Transverse colon (tissue), 4 donors: Measurements from ENCODE around the gene ROCK2. TPM values are rescaled to one million over a fixed set of nuclear protein-coding genes. Genes with fewer than 3 reads are reported as not detected.

Experiments used
- DNase-seq: peaks from one replicate; pipeline ENCODE4 v3.0.0-alpha.2; 2019
- H3K27ac ChIP-seq, 4 donors: fragments of 200-600 bp; sonication (generic); 2 replicates each; pipeline ENCODE4 v1.5.1; 2016 to 2018; ENCODE audit warnings: inconsistent platforms in 4 of 4
- H3K27me3 ChIP-seq: fragments of 200-600 bp; sonication (generic); 2 replicates; pipeline ENCODE4 v1.5.1; 2017; ENCODE audit warnings: inconsistent platforms
- H3K36me3 ChIP-seq, 4 donors: fragments of 200-600 bp; sonication (generic); 2 replicates each; pipeline ENCODE4 v1.5.1; 2017 to 2019; ENCODE audit warnings: inconsistent platforms in 4 of 4
- H3K4me1 ChIP-seq, 4 donors: fragments of 200-600 bp; sonication (generic); 2 replicates each; pipeline ENCODE4 v1.5.1; 2017 to 2020; ENCODE audit warnings: inconsistent platforms in 4 of 4
- H3K4me3 ChIP-seq, 4 donors: fragments of 200-600 bp; sonication (generic); 1 replicate in 1 of 4; 2 replicates in 3 of 4; pipeline versions ENCODE4 v1.5.1 to v1.6.1; 2017 to 2019; ENCODE audit warnings: inconsistent platforms in 4 of 4
- H3K9me3 ChIP-seq, 2 donors: fragments of 200-600 bp; sonication (generic); 2 replicates each; pipeline ENCODE4 v1.5.1; 2017 to 2019; ENCODE audit warnings: inconsistent platforms in 2 of 2
- EP300 ChIP-seq: sonication (generic); formaldehyde crosslinking; IDR thresholded peaks from one replicate; pipeline ENCODE4 v1.6.1; 2017; ENCODE audit warnings: antibody characterized with exemption, low read depth
- POLR2A ChIP-seq: fragments of 450-650 bp; IDR thresholded peaks from one replicate; pipeline ENCODE4 v1.6.1; 2016; ENCODE audit warnings: antibody characterized with exemption, mild to moderate bottlenecking, moderate library complexity
- POLR2AphosphoS5 ChIP-seq, 3 donors: sonication (generic); formaldehyde crosslinking; IDR thresholded peaks; one replicate each; pipeline ENCODE4 v1.6.1; 2016; ENCODE audit warnings: antibody characterized with exemption in 3 of 3
- WGBS, 2 donors: methylation state at CpG; one replicate each; pipeline ENCODE4 v1.1.5; 2018; ENCODE audit warnings: low coverage in 1 of 2; 5-methylcytosine and 5-hydroxymethylcytosine counted together
- in situ Hi-C, 4 donors: fragments of 200-750 bp; cut with MboI; loops; one replicate each; pipeline versions ENCODE4 v1.15.0 to v1.15.1; 2017; ENCODE audit warnings: low sequenced_read_pairs in 3 of 4, low pct_ligation_motif_present in 1 of 4, low pct_unique_long_range_greater_than_20kb in 1 of 4
- intact Hi-C: fragments of 100-400 bp; cut with DNase I; formaldehyde crosslinking; loops from one replicate; pipeline ENCODE4 v1.15.1; 2023; ENCODE audit warnings: low total_unique reads
- total RNA-seq, 4 donors: library from RNA; depleted of rRNA; stranded (reverse); fragments of >200 nt; gene quantifications; one replicate each; pipeline ENCODE4 v1.1.0, GENCODE V29; 2016
- TF ChIP-seq, protein P1 (sequence below), 5 experiments: fragments of 200-600 bp in 3 of 5; fragments of 450-650 bp in 2 of 5; sonication (generic) in 3 of 5; IDR thresholded peaks; 1 replicate in 2 of 5; 2 replicates in 3 of 5; pipeline ENCODE4 v1.5.1; 2016 to 2017; ENCODE audit warnings: antibody characterized with exemption in 5 of 5, inconsistent platforms in 3 of 5, mild to moderate bottlenecking in 2 of 5, moderate library complexity in 1 of 5

The ROCK2 gene
- total RNA-seq, 4 donors from 2014 or later, result 53.9 to 93.0 (median 74.7) TPM

DNA sequence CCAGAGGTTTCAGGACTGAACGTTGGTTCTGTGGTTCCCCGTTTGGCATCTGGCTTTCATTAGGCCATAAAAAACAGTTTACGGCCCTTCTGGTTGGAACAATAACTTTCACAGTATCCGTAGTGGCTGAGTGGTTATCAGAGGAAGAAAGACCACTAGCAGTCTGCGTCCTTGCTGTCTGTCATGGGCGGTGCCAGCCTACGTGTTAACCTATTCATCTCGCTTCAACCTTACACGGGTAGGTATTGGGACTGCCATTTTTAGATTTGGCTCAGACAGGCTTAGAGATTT, 42.6 kb upstream of the ROCK2 start:
- peak; percentile 59 for DNase-seq
- TF ChIP-seq, protein P1, sequence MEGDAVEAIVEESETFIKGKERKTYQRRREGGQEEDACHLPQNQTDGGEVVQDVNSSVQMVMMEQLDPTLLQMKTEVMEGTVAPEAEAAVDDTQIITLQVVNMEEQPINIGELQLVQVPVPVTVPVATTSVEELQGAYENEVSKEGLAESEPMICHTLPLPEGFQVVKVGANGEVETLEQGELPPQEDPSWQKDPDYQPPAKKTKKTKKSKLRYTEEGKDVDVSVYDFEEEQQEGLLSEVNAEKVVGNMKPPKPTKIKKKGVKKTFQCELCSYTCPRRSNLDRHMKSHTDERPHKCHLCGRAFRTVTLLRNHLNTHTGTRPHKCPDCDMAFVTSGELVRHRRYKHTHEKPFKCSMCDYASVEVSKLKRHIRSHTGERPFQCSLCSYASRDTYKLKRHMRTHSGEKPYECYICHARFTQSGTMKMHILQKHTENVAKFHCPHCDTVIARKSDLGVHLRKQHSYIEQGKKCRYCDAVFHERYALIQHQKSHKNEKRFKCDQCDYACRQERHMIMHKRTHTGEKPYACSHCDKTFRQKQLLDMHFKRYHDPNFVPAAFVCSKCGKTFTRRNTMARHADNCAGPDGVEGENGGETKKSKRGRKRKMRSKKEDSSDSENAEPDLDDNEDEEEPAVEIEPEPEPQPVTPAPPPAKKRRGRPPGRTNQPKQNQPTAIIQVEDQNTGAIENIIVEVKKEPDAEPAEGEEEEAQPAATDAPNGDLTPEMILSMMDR (IDR thresholded peaks at IDR 0.05), result no peak
- TF ChIP-seq EP300 (peak; percentile 18), POLR2AphosphoS5 (IDR thresholded peaks at IDR 0.05) (peak; percentile 52 to 71 (median 61))
- in situ Hi-C loops, result no loop called here
- H3K4me1 ChIP-seq, result peaks cover 33 to 57% (median 46%) of the 10 kb centered on the region in 4 donors
- no peaks in the 10 kb centered on the region for H3K9me3 ChIP-seq
- H3K36me3 ChIP-seq, result no peaks in the 10 kb centered on the region
- WGBS, 2 donors, result 27% methylated on average over 9 of the region's 9 CpGs; no CpG with 5 or more reads in 1 of the 2 donors
- H3K27ac ChIP-seq, result peak overlapping the region; percentile 78 to 86 (median 83)
- H3K27me3 ChIP-seq, result no peaks in the 10 kb centered on the region
- no peak overlapping the region for H3K4me3 ChIP-seq
- intact Hi-C loops, result no loop called here

DNA sequence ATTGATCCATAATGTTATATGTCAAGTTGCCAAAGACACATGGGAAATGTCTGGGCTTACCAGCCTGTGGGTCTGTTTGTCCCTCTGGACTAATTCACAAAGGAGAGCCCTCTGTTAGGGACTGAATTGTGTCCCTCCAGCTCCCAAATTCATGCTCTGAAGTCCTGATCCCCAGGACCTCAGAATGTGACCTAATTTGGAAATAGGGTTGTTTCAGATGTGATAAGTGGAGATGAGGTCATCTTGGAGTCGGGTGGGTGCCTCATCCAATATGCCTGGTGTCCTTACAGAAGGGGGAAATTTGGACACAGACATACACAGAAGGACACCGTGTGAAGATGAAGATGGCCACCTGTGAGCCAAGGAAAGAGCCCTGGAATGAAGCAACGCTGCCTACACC, 41.4 kb upstream of the ROCK2 start:
- in situ Hi-C loops, result no loop called here
- TF ChIP-seq POLR2AphosphoS5 (IDR thresholded peaks at IDR 0.05) (no peak), EP300 (no peak), POLR2A (no peak)
- TF ChIP-seq, protein P1 (IDR thresholded peaks at IDR 0.05), result no peak
- Histone ChIP-seq H3K36me3 (no peaks in the 10 kb centered on the region), H3K9me3 (no peaks in the 10 kb centered on the region), H3K4me3 (no peak overlapping the region), H3K4me1 (peaks cover 33 to 52% (median 46%) of the 10 kb centered on the region in 4 donors), H3K27me3 (no peaks in the 10 kb centered on the region), H3K27ac (peak overlapping the region; percentile 78 to 86 (median 83))
- intact Hi-C loops, result no loop called here
- no peak for DNase-seq
- WGBS, 2 donors, result 63 to 83% methylated on average over 2 to 3 of the region's 3 CpGs

DNA sequence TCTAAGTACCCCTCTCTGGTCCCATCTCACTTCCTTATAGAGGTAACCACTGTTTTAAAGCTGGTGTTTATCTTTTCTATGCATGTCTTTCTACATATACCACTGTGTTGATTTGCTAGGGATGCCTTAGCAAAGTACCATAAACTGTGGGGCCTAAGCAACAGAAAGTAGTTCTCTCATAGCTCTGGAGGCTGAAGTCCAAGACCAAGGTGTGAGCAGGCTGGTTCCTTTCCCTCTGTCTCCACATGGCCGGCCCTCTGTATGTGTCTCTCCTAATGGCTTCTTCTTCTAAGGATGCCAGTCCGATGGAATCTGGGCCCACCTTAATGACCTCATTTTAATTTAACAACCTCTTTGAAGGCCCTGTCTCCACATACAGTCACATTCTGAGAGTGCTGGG, 40.8 kb upstream of the ROCK2 start:
- Histone ChIP-seq H3K9me3 (no peaks in the 10 kb centered on the region), H3K4me3 (no peak overlapping the region), H3K36me3 (no peaks in the 10 kb centered on the region), H3K27ac (peak overlapping the region; percentile 78 to 86 (median 83)), H3K4me1 (peaks cover 33 to 52% (median 46%) of the 10 kb centered on the region in 4 donors), H3K27me3 (no peaks in the 10 kb centered on the region)
- peak; percentile 48 for DNase-seq
- 44% methylated on average over 2 of the region's 2 CpGs; no CpG with 5 or more reads in 1 of the 2 donors for WGBS, 2 donors
- in situ Hi-C loops (no loop called here), intact Hi-C loops (no loop called here)
- TF ChIP-seq, protein P1 (IDR thresholded peaks at IDR 0.05), result no peak
- TF ChIP-seq POLR2AphosphoS5 (IDR thresholded peaks at IDR 0.05) (peak in 1 of 3 donors; percentile 51), EP300 (no peak)

DNA sequence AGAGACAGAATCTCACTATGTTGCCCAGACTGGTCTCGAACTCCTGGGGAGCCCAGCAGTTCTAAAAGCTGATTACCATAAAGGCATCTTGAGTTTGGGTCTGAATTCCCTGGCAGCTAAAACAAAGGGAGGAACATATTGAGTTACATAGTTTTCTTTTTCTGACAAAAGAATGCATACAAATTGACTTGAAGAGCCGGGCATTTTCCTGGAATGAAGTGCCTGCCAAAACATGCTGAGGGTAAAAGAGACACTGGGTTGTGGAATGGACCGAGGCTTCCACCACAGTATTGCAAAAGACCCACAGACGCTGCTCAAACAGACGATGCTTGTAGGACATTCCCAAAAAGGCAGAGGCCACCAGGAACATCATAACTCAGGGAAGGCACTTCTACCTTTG, 35.1 kb upstream of the ROCK2 start:
- Histone ChIP-seq H3K4me1 (peaks cover 12 to 31% (median 30%) of the 10 kb centered on the region in 4 donors), H3K27me3 (no peaks in the 10 kb centered on the region), H3K27ac (peak overlapping the region; percentile 86 to 87 (median 87)), H3K36me3 (no peaks in the 10 kb centered on the region), H3K4me3 (no peak overlapping the region), H3K9me3 (no peaks in the 10 kb centered on the region)
- intact Hi-C loops, result no loop called here
- no peak for TF ChIP-seq POLR2AphosphoS5 (IDR thresholded peaks at IDR 0.05)
- TF ChIP-seq EP300, result no peak
- TF ChIP-seq, protein P1 (IDR thresholded peaks at IDR 0.05), result no peak
- no peak for TF ChIP-seq POLR2A
- no peak for DNase-seq
- 40 to 67% methylated on average over 1 to 5 of the region's 5 CpGs for WGBS, 2 donors
- in situ Hi-C loops, result no loop called here
